Measurements from ENCODE around the gene HRH2.
"Not testable (repeated sequence)": the region's sequence is repeated elsewhere in the genome, so short reads cannot be mapped to it uniquely, and the experiment has no call there.

Gene HRH2

GRCh38 chr5:175752826-175753535 is 95.1 kb downstream of the HRH2 start:
- H3K9me2 ChIP-seq (replicated peaks; ENCODE audit: control insufficient read depth, low read length): no peaks in the 10 kb centered on the region
- H3F3A ChIP-seq (ENCODE audit: control insufficient read depth, insufficient read depth): no peaks in the 10 kb centered on the region
- no peaks in the 10 kb centered on the region for H3K36me3 ChIP-seq (ENCODE audit: control insufficient read depth, low read length)

GRCh38 chr5:175753536-175754402 is 95.9 kb downstream of the HRH2 start:
- Histone ChIP-seq H3F3A (ENCODE audit: control insufficient read depth, insufficient read depth) (no peaks in the 10 kb centered on the region), H3K9me2 (replicated peaks; ENCODE audit: control insufficient read depth, low read length) (no peaks in the 10 kb centered on the region), H3K9me3 (ENCODE audit: control insufficient read depth, insufficient read depth, low read length) (no peaks in the 10 kb centered on the region), H3K79me2 (ENCODE audit: control insufficient read depth, low read length) (no peaks in the 10 kb centered on the region), H3K27ac (ENCODE audit: low read depth, low read length) (no peak overlapping the region), H3K4me2 (ENCODE audit: low read length) (no peak overlapping the region), H3K27me3 (ENCODE audit: control insufficient read depth, low read length) (peaks cover 26% of the 10 kb centered on the region), H3K4me3 (ENCODE audit: low read length) (no peak overlapping the region), H3K4me1 (ENCODE audit: control insufficient read depth, low read length) (no peaks in the 10 kb centered on the region), H3K36me3 (ENCODE audit: control insufficient read depth, low read length) (no peaks in the 10 kb centered on the region), H4K20me1 (ENCODE audit: control insufficient read depth, insufficient read depth, low read depth, low read length) (no peaks in the 10 kb centered on the region)
- no peak for TF ChIP-seq CTCF (IDR thresholded peaks at IDR 0.05; ENCODE audit: low read depth, low read length, poor library complexity, severe bottlenecking)
- no peak for TF ChIP-seq EZH2phosphoT487 (IDR thresholded peaks at IDR 0.05; ENCODE audit: borderline replicate concordance, low read length)

More at GRCh38 chr5:175752826-175753535, 95.1 kb downstream of the HRH2 start:
- H4K20me1 ChIP-seq (ENCODE audit: control insufficient read depth, insufficient read depth, low read depth, low read length): no peaks in the 10 kb centered on the region
- H3K27me3 ChIP-seq (ENCODE audit: control insufficient read depth, low read length): peaks cover 29% of the 10 kb centered on the region
- no peaks in the 10 kb centered on the region for H3K79me2 ChIP-seq (ENCODE audit: control insufficient read depth, low read length)
- no peak for TF ChIP-seq CTCF (IDR thresholded peaks at IDR 0.05; ENCODE audit: low read depth, low read length, poor library complexity, severe bottlenecking)
- TF ChIP-seq EZH2phosphoT487 (IDR thresholded peaks at IDR 0.05; ENCODE audit: borderline replicate concordance, low read length): no peak
- no peak overlapping the region for H3K4me3 ChIP-seq (ENCODE audit: low read length)
- H3K4me1 ChIP-seq (ENCODE audit: control insufficient read depth, low read length): no peaks in the 10 kb centered on the region
- no peak overlapping the region for H3K4me2 ChIP-seq (ENCODE audit: low read length)
- H3K27ac ChIP-seq (ENCODE audit: low read depth, low read length): no peak overlapping the region
- no peaks in the 10 kb centered on the region for H3K9me3 ChIP-seq (ENCODE audit: control insufficient read depth, insufficient read depth, low read length)

- H3K4me1 ChIP-seq (ENCODE audit: control insufficient read depth, low read length); H3K36me3 ChIP-seq (ENCODE audit: control insufficient read depth, low read length); H3K27ac ChIP-seq (ENCODE audit: low read depth, low read length); H3K9me3 ChIP-seq (ENCODE audit: control insufficient read depth, insufficient read depth, low read length); H4K20me1 ChIP-seq (ENCODE audit: control insufficient read depth, insufficient read depth, low read depth, low read length); H3K27me3 ChIP-seq (ENCODE audit: control insufficient read depth, low read length); H3K9me2 ChIP-seq (replicated peaks; ENCODE audit: control insufficient read depth, low read length); H3K4me2 ChIP-seq (ENCODE audit: low read length); H3F3A ChIP-seq (ENCODE audit: control insufficient read depth, insufficient read depth); H3K79me2 ChIP-seq (ENCODE audit: control insufficient read depth, low read length); H3K4me3 ChIP-seq (ENCODE audit: low read length): not testable (repeated sequence)
Observed at GRCh38 chr5:175759991-175760390, 102.1 kb downstream of the HRH2 start.
